GM21447 (cell line): Measurements from ENCODE around the gene TMCC3.
"Not testable (repeated sequence)": the region's sequence is repeated elsewhere in the genome, so short reads cannot be mapped to it uniquely, and the experiment has no call there.

ENCODE experiments used
- ATAC-seq: cut with Tn5 transposase; IDR thresholded peaks from one replicate; pipeline ENCODE4 v1.9.1; 2021; ENCODE audit not compliant: unreplicated experiment

TMCC3 gene

DNA sequence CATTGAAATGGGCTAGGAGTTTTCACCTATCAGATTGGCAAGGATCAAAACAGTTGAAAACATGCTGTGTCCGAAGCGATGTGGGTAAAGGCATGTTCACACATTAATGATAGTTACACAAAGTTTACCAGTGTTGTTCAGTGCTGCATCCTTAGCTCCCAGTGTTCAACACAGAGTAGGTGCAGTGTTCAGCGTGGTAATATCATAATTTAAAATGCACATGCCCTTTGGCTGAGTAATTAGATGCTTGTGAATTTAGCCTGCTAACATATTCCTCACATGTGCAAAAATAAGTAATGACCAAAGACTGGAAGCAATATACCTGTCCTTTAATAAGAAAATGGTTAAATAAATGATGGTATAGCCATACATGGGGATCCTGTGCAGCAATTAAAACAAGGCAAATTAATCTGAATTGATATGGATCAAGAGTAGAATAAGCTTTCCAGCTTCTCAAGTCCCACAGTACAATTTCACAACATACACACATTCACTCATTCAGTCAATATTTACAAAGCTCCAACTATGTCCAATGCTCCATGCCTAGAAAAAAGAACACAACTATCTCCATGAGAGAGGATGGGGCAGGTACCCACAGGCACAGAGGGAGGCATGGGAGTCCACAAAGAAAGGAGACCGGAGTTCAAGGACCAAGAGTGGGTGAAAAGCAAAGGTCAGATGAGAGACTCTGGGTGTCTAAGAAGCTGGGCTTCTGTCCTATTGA lies 12.8 kb downstream of the TMCC3 start:
- ATAC-seq = no peak

DNA sequence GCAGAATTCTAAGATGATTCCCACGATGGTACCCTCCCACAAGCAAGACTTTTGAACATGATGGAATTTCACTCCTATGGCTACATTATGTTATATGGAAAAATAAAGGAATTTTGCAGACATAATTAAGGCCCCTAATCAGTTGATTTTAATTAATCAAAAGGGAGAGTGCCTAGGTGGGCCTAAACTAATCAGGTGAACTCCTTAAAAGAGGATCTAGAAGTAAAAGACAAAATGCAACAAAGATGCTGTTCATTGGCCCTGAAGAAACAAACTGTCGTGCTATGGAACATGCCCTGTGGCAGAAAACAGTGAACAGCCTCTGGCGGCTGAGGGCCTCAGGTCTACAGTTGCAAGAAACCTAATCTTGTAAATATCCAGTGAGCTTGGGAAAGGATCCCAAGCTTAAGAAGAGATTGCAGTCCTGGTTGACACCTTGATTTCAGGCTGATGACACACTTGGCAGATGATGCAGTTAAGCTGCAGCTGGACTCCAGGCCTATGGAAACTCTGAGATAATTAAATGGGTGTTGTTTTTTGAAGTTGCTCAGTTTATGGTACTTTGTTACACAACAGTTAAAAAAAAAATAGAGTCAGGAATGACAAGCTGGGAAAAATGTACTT lies 13.8 kb downstream of the TMCC3 start:
- ATAC-seq = no peak

DNA sequence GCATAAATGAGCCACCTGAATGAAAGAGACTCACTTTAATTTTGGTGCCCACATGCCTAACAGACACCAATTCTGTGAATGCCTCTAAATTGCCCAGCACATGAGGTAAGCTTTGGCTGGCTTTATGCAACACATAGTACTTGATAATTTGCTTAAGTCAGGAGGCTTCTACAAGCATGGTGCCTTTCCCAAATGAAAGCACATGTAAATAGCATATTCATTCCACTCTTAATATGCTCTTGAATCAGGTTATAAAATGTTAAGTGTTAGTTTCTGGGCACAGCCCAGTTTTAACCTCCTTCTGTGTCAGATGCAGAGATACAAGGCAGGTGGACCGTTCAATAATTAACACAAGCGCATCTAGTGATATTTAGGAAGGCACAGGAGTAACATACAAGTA lies 15.6 kb downstream of the TMCC3 start:
- ATAC-seq = no peak

DNA sequence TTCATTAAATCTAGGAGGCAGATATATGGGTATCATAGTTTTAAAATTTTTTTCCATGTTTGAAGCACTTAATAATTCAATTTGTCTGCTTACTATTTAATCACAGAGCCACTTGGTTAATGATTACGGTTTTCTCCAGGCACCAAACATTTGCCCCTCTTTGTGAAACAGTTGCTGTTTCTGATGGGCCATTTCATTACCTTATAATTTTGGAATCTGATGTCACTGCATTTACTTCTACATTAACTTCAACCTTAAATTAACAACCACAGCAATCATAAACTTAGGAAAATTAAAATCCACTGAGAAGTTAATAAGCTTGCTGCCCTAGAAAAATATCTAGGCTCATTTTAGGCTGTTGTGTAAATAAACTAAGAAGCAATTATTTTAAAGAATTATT lies 17.0 kb downstream of the TMCC3 start:
- no peak for ATAC-seq

DNA sequence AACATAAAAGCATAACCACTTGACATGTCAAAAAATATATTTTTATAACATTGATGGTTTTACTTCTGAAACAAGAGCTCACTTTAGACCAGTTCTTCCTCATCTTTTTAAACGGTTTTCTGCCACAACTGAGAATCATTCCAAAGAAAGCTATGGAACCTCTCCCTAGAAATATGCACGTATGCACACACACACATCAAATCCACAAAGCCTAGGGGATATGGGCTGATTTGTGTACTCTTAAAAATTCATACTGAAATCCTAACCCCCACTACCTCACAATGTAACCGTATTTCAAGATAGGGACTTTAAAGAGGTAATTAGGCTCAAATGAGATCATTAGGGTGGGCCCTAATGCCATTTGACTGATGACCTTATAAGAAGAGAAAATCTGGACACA lies 19.3 kb downstream of the TMCC3 start:
- ATAC-seq = no peak

DNA sequence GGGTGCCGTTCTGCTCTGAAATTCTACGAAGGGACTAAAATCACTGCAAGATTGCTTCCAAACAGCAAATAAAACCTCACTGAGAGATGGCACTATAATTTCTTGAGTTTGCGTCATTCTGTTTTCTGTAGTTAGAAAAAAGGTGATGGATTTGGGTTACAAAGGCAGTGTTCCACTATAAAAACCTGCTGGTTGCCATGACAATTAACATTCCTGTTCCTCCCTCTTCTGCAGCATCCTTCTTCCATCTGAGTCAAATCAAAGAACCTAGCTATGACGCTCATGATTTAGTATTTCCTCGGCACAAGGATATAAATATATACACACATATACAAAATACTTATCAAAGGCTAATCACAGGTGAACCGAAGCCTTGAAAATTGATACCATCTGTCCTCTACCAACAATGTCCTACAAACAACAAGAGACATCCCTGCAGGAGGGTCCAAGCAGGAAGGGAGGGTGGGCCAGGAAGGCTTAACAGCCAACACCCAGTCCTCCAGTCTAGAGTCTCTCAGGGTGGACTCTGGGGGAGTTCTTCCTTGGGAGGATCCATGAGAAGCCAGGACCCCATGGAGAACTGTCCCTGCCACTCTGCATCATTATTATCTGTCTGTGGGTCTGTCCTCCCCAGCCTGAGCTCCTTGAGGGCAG lies 21.4 kb downstream of the TMCC3 start:
- ATAC-seq = no peak

DNA sequence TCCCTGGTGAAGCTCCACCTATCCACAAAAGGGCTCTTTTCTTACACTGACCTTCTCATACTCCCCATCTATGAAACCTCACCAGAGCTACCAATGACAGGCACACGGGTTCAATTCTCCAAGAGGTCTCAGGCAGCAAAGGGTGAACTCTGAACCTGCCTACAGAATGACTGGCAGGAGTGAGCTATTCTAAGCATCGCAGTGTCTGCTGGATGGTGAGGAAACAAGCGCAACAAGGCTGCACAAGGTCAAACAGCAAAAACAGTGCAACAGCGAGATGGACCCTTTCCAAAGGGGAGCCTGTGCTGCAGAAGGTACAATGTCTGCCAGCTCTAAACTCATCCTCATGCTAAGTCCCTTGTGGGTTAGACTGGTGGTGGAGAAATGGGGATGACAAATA lies 22.0 kb downstream of the TMCC3 start:
- ATAC-seq = no peak

DNA sequence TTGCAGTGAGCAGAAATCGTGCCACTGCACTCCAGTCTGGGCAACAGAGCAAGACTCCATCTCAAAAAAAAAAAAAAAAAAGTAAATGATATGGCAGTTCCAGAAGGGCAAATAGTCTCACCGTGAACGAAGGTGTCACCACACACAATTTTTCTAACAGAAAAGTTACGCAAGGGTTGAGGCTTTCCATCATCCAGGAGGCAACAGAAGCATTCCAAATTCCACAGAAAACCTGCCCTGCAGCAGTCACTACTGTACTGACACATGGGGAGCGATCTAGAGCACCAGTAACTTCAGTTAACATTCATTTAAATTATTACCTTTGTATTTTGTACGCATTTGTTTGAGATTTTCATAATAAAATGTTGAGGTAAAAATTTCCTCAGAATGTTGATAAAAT lies 24.8 kb downstream of the TMCC3 start:
- ATAC-seq = no peak

DNA sequence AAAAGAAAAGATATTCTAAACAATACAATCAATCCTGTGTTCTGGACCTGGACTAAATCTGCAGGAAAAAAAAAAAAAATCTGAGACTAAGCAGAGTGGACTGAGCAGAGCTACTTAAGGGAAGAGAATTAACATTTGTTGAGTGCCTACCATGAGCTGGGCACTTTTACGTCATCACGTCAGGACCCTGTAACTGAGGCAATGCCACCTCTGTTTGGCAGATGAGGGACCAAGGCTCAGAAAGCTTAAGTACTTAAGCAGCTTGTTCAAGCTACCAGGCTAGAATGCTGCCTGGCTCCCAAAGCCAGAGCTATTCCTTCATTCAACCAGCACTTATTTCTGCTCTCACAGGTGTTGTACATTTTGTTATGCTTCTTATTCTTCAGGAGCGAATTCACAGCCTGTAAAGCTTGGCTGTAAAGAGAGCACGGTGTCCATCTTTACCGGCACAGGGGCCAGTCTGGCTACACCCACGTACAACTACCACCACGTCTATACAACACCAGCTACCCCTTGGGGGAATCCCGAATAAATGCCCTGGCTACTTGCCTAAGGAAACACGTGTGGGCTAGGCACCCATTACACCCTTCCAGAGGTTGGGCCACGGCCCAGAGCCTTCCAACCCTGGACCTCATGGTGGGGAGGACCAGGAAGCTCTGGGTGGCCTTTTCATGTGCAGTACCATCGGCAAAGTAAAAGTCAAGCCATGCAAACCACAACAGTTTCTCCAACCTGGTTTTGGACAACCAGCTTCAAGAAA lies 27.0 kb downstream of the TMCC3 start:
- no peak for ATAC-seq

DNA sequence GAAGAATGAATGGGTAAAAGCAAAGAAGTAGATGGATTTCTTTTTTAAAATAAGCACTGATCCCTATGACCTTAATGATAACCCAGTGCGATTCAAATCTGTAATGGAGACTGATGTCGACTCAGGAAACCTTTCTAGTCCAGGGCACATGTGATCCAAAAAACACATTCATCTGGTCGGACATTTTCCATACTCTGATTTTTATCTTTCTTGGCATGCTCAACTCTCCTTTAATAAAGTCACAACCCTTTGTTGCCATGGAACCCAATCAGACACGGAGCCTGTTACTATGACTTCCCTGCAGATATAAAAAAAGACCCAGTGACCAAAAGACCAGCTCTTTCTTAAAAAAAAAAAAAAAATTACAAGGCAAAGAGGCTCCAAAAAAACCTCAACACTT lies 27.9 kb downstream of the TMCC3 start:
- ATAC-seq = no peak

DNA sequence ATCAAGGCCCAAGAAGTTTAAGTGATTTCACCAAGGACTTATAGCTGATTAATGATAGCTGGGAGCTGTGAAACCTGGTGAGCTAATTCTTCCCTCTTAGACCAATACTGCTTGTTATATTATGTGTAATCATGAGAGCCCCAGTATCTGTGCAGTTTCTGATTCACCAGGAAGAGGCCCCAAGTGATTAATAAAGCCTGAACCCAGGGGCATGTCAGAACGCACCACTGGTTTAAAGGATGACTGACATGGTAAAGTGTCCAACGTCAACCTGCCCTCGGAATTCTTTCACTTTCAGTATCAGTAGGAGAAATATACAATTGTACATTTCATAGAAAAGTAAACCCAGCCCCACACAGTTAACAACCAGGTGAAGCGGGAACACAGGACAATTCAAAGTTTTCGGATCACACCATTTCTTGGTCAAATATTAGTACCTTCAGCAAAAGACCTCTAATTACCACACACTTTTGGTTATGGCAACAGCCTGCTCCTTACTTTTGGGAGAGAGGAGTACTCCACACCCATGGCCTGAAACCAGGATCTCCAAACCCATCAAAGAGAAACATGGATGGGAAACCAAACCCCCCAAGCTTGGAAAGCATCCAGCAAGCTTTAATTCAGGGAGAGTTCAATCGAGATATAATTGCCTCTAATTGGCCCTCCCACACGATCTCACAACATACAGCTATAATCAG lies 28.5 kb downstream of the TMCC3 start:
- peak; percentile 98 for ATAC-seq

DNA sequence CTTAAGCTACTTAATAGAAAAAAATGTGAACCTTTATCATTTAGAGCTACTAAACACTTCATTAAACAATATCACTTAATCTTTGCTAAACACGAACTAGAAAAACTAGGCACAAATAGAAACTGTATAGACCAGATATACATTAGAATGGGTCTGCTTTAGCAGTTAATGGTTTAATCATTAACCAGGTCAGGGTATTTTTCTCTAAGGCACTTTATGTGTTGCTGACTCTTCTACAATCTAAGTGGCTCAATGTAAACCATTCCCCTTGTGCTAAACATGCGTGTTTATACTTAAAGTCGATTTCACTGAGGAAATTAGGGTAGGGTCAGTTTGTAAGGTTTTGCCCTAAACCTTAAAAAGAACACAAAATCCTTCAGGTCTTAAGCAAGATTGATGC lies 29.7 kb downstream of the TMCC3 start:
- ATAC-seq = no peak

DNA sequence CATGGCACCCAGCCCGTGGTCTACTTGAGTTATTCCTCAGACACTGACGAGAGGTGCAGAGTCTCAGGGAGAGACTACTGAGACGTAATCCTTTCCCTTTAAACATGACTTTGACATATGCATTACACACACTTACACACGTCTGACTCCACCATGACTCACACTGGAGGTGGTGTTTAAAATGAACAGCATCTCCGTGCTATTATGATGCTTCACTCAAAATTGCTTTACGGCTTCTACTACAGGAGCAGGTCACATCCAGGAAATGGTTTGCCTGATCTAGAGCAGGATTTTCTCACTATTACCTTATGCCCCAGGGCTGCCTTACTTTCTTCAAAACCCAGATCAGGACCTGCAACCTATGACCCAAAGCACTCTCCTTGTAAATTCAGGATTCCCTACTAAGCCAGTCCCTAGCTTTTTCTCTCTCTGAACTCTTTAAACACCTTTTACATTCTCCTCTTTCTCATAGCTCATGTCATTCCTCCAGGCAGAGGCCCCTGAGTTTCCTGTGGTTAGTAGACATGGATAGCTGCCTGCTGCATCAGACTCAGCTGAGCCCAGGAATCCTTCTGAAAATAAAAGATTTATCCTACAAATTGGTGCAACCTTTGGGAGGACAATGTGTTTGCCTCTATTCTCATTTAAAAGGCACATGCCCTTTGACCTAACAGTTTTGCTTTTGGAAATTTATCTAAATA lies 31.2 kb downstream of the TMCC3 start:
- ATAC-seq = no peak

DNA sequence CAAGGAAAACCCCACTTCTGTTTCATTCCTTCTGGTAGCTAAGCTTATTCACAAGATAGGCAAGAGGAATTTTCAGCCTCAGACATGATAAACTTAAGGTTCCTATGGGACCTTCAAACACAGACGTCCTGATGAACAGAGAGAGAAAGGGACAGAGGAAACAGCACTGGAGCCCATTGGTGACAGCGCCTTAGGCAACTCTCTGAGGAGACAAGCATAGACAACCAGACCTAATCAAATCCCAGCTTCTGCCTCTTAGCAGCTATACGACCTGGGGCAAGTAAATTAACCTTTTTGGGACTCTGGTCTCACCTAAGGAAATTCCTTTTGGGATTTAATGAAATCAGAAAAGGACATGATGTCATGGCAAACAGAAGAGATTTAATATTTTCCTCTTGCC lies 33.3 kb downstream of the TMCC3 start:
- no peak for ATAC-seq

DNA sequence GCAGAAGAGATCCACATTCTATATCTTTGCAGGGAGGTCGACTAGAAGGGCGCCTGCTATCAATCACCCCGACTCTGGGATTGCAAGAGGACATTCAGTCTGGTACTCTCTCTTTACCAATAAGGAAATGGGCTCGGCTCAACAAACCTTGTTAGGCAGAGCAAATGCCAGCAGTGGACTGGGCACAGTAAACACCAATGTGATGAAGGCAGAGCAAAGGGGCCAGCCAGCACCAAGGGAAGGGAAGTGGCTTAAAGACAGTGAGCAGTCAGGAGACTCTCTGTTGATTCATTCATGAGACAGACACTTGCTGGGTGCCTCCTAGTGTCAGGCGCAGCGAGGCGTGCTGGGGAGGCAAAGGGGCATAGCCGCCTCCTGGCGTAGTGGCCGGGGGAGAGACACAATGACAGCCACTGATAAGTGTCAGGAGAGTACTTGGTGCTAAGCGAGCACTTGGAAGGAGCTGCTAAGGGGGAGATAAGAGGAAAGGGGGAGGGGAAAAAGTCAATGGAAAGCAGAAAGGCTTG lies 34.1 kb downstream of the TMCC3 start:
- ATAC-seq = no peak

DNA sequence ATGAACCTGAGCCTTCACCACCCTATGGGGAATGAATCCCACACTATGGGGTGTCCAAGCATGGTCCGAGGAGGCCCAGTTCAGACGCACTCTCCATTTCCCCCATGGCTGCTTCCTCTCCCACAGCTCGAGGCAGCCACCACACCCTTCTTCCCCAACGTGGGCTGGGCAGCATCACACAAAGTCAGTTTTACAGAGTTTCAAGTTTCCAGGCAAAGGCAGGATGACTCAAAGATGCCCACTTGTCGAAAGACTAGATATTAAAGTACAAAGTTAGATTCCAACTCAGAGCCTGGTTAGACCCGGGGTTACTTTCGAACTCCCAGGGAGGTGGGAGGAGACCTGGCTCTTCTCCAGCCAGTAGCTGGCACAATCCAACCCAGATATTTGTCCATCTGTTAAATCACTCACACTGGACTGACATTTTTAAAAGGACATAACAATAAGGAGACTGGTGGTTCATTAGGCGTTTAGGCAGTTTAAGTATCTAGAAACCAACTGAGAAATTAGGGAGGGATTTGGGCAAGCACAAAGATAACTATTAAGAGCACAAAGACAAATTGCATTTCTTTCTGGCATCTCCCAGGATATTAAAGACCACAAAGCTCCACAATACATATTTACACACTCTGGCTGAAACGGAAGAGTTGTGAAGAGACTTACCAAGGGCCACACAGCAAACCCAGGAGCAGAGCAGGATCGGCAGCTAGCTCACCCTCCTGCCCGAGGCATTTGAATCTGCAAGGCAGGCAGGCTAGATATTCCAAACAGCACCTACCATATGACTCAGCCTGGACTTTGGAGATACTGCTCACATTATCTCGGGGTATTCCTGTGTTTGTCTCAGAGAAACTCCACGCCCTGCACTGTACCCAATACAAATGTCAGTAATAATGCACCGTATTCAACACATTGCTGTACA lies 34.8 kb downstream of the TMCC3 start:
- ATAC-seq = no peak

DNA sequence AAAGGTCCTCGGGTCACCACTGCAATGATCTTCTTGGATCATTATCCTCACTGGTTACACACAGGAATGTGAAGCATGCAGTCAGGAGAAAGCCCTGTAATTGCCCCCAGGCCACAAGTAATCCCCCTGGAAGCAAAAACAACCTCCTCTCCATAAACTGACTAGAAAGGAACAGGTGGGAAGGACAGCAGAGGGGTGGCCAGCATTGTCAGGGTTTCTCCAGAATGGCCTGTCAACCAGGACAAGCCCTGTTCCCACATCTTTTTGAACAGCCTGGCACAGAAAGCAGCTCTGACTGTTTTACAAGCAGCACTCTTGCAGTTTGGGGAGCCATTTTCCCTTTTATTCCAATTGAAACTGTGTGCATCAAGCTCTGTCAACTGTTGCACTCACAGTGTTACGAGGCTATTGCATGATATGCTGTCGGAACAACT lies 36.1 kb downstream of the TMCC3 start:
- no peak for ATAC-seq

DNA sequence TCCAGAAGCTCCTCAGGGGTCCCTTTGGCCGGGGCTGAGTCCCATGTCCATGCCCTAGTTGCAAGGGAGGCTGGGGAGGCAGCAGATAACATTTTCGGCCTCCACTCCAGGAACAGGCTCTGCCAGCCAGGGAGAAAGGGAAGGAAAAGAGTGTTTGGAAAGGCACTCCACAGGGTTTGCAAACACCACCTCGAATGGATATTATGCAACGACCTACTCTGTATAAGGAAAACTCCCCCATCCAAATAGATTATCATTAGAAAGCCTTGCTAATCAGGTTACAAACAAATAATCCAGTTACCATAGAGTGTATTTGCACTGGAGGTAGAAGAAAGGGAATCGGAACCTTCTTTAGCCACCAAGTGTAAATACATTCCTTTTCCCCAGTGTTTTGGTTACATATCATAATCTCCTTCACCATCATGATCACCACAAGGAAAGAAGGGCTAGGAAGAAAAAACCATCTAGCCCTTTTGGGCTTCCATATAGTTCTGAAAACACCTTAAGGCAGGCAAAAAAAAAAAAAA lies 40.4 kb downstream of the TMCC3 start:
- no peak for ATAC-seq

DNA sequence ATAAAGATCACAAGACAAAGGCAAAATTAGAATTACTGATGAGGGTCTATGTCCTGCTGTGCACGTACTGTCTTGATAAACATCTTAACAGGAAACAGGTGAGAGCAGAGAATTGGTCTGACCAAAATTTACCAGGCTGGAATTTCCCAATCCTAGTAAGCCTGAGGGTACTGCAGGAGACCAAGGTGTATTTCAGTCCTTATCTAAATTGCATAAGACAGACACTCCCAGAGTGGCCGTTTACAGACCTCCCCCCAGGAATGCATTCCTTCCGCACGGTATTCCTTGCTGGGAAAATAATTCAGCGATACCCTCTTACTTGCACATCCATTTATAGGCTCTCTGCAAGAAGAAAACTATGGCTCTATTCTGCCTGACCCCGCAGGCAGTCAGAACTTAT lies 43.5 kb downstream of the TMCC3 start:
- ATAC-seq = not testable (repeated sequence)
